Mesothelial cell of epicardium (in vitro differentiated cells): ENCODE measurements around the gene CLDN3. TPM values are rescaled to one million over a fixed set of nuclear protein-coding genes. Genes with fewer than 3 reads are reported as not detected.
A peak's percentile ranks its signal among the peaks of the same experiment; 100 is the strongest.
"Not testable (repeated sequence)": the region's sequence is repeated elsewhere in the genome, so short reads cannot be mapped to it uniquely, and the experiment has no call there.

ENCODE experiments used
- DNase-seq, 2 experiments: peaks; one replicate each; pipeline ENCODE4 v3.0.0; 2021; ENCODE audit warnings: low spot score in 2 of 2; ENCODE audit not compliant: unreplicated experiment in 2 of 2
- H3K27ac Mint-ChIP-seq: 2 replicates; pipeline ENCODE4 v1.8.0; 2021; ENCODE audit warnings: mixed read lengths
- H3K27me3 Mint-ChIP-seq: 2 replicates; pipeline ENCODE4 v1.8.0; 2021; ENCODE audit warnings: low read depth, mixed read lengths
- H3K36me3 Mint-ChIP-seq: 2 replicates; pipeline ENCODE4 v1.8.0; 2021; ENCODE audit warnings: mixed read lengths
- H3K4me1 Mint-ChIP-seq: 2 replicates; pipeline ENCODE4 v1.8.0; 2021; ENCODE audit warnings: mixed read lengths
- H3K4me3 Mint-ChIP-seq: 2 replicates; pipeline ENCODE4 v1.8.0; 2021; ENCODE audit warnings: mild to moderate bottlenecking, moderate library complexity, mixed read lengths
- H3K9me3 Mint-ChIP-seq: 2 replicates; pipeline ENCODE4 v1.8.0; 2021; ENCODE audit warnings: mixed read lengths
- total RNA-seq: library from RNA; stranded (reverse); gene quantifications from 3 replicates; pipeline ENCODE4 v1.2.1, GENCODE V29; 2021
- TF ChIP-seq, protein P1 (sequence below): fragments of 200-600 bp; sonication (generic); IDR thresholded peaks from one replicate; pipeline ENCODE4 v1.5.0; 2021; ENCODE audit warnings: antibody characterized with exemption; ENCODE audit not compliant: unreplicated experiment

The CLDN3 gene
- total RNA-seq, 1 donor from 2014 or later = 10.5 TPM

DNA sequence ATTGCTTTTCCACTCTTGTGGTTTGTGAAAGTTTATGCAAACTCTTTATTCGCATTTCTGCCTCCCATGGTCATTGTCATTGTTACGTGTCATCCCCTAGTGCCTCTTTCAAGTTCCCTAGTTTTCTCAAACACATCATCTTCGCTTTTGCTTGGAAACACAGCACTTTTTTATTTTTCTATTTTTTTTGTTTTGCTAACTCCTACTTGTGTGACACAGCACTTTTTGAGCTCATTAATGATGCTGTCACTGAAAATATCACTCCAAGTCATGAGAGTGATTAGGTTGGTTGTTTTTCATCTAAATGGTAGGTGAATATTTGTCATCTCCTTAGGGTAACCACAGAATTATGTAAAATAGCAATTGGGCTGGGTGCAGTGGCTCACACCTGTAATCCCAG lies 42.1 kb downstream of the CLDN3 start:
- no peak for DNase-seq
- TF ChIP-seq, protein P1, sequence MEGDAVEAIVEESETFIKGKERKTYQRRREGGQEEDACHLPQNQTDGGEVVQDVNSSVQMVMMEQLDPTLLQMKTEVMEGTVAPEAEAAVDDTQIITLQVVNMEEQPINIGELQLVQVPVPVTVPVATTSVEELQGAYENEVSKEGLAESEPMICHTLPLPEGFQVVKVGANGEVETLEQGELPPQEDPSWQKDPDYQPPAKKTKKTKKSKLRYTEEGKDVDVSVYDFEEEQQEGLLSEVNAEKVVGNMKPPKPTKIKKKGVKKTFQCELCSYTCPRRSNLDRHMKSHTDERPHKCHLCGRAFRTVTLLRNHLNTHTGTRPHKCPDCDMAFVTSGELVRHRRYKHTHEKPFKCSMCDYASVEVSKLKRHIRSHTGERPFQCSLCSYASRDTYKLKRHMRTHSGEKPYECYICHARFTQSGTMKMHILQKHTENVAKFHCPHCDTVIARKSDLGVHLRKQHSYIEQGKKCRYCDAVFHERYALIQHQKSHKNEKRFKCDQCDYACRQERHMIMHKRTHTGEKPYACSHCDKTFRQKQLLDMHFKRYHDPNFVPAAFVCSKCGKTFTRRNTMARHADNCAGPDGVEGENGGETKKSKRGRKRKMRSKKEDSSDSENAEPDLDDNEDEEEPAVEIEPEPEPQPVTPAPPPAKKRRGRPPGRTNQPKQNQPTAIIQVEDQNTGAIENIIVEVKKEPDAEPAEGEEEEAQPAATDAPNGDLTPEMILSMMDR = no peak
- H3K27me3 Mint-ChIP-seq = no peaks in the 10 kb centered on the region
- H3K4me1 Mint-ChIP-seq = peaks cover 5% of the 10 kb centered on the region
- H3K9me3 Mint-ChIP-seq = no peaks in the 10 kb centered on the region
- no peak overlapping the region for H3K27ac Mint-ChIP-seq
- no peak overlapping the region for H3K4me3 Mint-ChIP-seq
- H3K36me3 Mint-ChIP-seq = no peaks in the 10 kb centered on the region

DNA sequence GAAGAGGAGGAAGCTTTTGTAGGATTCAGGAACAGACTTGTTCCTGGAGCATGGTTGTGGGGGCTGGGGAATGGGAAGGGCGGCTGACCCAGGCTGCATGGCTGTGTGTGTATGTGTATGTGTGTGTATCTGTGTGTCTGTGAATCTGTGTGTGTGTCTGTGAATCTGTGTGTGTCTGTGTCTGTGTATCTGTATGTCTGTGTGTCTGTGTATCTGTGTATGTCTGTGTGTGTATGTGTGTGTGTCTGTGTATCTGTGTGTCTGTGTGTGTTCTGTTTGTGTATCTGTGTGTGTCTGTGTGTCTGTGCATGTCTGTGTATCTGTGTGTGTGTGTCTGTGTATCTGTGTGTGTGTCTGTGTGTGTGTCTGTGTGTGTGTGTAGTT lies 44.0 kb downstream of the CLDN3 start:
- TF ChIP-seq, protein P1 = peak; percentile 6
- Mint-ChIP-seq H3K36me3 (no peaks in the 10 kb centered on the region), H3K27me3 (peaks cover 2% of the 10 kb centered on the region), H3K27ac (no peak overlapping the region), H3K4me3 (no peak overlapping the region), H3K4me1 (peaks cover 5% of the 10 kb centered on the region), H3K9me3 (no peaks in the 10 kb centered on the region)
- DNase-seq = no peak

DNA sequence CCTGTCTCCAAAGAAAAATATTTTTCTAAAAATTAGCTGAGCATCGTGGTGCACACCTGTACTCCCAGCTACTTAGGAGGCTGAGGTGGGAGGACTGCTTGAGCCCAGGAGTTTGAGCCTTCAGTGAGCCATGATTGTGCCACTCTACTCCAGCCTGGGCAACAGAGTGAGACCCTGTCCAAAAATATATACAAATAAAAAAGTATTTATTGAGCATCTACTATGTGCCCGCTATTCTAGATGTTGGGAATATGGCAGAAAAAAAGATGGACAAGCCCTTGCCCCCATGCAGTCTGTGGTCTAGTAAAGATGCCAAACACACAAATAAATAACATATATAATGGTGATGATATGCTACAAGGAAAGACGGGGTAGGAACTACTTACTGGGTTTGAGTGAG lies 46.3 kb downstream of the CLDN3 start:
- DNase-seq = no peak
- TF ChIP-seq, protein P1 = no peak
- no peaks in the 10 kb centered on the region for H3K9me3 Mint-ChIP-seq
- H3K4me3 Mint-ChIP-seq = no peak overlapping the region
- peaks cover 3% of the 10 kb centered on the region for H3K4me1 Mint-ChIP-seq
- H3K27ac Mint-ChIP-seq = no peak overlapping the region
- peaks cover 4% of the 10 kb centered on the region for H3K27me3 Mint-ChIP-seq
- no peaks in the 10 kb centered on the region for H3K36me3 Mint-ChIP-seq

DNA sequence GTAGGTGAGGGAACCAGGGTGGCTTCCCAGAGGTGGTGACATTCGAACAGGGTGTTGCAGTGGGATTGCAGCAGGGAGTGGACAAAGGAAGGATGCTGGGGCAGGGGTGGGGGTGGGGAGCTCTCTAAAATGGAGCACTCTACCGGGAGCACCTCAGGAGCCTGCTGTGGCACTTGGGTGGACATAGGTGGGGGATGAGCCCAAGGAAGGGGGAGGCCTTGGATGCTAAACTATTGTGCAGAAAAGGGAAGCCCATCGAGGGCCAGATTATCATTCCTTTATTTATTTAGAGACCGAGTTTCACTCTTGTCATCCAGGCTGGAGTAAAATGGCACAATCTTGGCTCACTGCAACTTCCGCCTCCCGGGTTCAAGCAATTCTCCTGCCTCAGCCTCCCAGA lies 47.3 kb downstream of the CLDN3 start:
- H3K27ac Mint-ChIP-seq = no peak overlapping the region
- H3K36me3 Mint-ChIP-seq = no peaks in the 10 kb centered on the region
- no peak overlapping the region for H3K4me3 Mint-ChIP-seq
- no peaks in the 10 kb centered on the region for H3K9me3 Mint-ChIP-seq
- H3K4me1 Mint-ChIP-seq = peaks cover 6% of the 10 kb centered on the region
- no peak for DNase-seq
- H3K27me3 Mint-ChIP-seq = peaks cover 4% of the 10 kb centered on the region
- TF ChIP-seq, protein P1 = no peak

DNA sequence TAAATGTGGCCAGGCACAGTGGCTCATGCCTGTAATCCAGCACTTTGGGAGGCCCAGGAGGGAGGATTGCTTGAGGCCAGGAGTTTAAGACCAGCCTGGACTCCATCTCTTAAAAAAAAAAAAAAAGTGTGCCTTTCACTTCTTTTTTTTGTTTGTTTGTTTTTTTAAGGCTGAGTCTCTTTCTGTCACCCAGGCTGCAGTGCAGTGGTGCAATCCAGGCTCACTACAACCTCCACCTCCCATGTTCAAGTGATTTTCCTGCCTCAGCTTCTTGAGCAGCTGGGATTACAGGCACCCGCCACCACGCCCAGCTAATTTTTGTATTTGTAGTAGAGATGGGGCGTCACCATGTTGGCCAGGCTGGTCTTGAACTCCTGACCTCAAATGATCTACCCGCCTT lies 47.9 kb downstream of the CLDN3 start:
- H3K4me3 Mint-ChIP-seq = not testable (repeated sequence)

DNA sequence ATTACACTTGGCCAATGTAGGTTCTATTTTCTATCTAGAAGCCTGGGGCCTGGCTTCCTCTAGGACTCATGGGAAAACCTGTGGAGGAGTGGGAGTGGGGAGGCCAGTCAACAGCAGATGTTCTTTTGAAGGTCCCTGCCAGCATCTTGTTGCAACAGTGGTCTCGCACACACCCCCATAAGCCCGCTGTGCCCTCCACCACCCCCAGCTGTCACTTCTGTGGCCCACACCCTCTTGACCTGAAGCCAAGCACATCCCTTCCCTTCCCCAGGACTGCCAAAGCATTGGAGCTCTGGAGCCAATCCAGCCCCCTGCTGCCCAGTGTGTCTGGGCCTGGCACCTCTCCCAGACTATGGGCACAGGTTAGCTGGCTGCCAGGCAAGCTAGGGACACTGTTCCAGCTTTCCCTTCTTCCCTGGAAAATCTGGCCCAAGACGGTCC lies 48.7 kb downstream of the CLDN3 start:
- Mint-ChIP-seq H3K9me3 (no peaks in the 10 kb centered on the region), H3K27me3 (peaks cover 4% of the 10 kb centered on the region), H3K4me1 (peaks cover 14% of the 10 kb centered on the region), H3K36me3 (no peaks in the 10 kb centered on the region), H3K27ac (no peak overlapping the region), H3K4me3 (peak overlapping the region; percentile 72)
- TF ChIP-seq, protein P1 = no peak
- DNase-seq = no peak

More for the DNA sequence above, 47.9 kb downstream of the CLDN3 start:
- not testable (repeated sequence) for H3K4me1 Mint-ChIP-seq, H3K27me3 Mint-ChIP-seq, H3K27ac Mint-ChIP-seq, H3K36me3 Mint-ChIP-seq, DNase-seq, H3K9me3 Mint-ChIP-seq

DNA sequence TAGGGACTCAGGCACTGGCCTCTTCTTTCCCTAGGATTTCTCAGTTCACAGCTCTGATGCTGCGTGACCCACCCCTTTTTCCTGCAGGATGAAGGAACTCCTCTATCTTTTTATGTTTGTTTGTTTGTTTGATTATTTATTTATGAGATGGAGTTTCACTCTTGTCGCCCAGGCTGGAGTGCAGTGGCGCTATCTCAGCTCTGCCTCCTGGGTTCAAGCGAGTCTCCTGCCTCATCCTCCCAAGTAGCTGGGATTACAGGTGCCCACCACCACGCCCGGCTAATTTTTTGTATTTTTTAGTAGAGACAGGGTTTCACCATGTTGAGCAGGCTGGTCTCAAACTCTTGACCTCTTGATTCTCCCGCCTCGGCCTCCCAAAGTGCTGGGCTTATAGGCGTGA lies 49.6 kb downstream of the CLDN3 start:
- H3K4me3 Mint-ChIP-seq = peak overlapping the region; percentile 72
- not testable (repeated sequence) for H3K9me3 Mint-ChIP-seq, H3K27ac Mint-ChIP-seq, DNase-seq, H3K27me3 Mint-ChIP-seq, H3K36me3 Mint-ChIP-seq
- peaks cover 22% of the 10 kb centered on the region for H3K4me1 Mint-ChIP-seq
